ENCODE data around the gene MCU.
"Not testable (repeated sequence)": the region's sequence is repeated elsewhere in the genome, so short reads cannot be mapped to it uniquely, and the experiment has no call there.

Gene MCU

GRCh38 chr10:72898616-72899015 is 206.7 kb downstream of the MCU start:
- no peak for DNase-seq

GRCh38 chr10:72899545-72899944 is 207.6 kb downstream of the MCU start:
- no peak for DNase-seq

DNA sequence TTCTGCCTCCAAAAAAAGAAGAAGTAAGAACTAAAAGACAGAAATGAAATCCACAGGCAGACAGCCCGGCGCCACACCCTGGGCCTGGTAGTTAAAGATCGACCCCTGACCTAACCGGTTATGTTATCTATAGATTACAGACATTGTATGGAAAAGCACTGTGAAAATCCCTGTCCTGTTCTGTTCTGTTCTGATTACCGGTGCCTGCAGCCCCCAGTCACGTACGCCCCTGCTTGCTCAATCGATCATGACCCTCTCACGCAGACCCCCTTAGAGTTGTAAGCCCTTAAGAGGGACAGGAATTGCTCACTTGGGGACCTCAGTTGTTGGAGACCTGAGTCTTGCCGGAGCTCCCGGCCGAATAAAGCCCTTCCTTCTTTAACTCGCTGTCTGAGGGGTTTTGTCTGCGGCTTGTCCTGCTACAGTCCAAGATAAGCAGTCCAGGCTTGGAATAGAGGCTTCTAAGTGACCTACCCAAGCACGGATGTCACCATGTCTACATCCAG is 212.1 kb downstream of the MCU start:
- not testable (repeated sequence) for DNase-seq

DNA sequence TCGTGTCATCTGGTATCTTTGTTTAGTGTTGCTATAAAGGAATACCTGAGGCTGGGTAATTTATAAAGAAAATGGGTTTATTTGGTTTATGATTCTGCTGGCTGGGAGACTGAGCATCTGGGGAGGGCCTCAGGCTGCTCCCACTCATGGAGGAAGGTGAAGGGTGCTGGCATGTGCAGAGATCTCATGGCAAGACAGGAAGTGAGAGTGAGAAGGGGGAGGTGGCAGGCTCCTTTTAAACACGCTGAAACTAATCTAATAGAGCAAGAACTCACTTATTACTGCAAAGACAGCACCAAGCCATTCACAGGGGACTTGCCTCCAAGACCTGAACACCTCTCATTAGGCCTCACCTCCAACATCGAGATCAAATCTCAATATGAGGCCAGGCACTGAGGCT is 212.9 kb downstream of the MCU start:
- no peak for DNase-seq

- no peak for DNase-seq
Measured at GRCh38 chr10:72906446-72906845, 214.5 kb downstream of the MCU start.

DNA sequence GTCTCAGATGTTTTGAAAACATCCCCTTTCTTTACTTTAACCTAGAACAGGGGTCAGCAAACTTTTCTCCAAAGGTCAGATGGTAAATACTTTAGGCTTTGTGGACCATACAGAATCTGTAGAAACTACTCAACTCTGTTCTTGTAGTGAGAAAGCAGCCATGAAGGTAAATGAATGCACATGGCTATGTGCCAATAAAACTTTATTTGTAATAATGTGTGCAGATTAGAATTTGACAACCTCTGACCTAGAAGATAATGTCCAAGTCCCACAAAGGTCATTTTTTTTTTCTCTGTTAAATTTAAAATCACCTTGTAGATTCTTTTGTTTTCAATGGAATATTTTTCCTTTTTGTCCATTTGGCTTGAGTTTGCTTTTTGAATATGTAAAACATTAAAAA is 218.8 kb downstream of the MCU start:
- DNase-seq = no peak

DNA sequence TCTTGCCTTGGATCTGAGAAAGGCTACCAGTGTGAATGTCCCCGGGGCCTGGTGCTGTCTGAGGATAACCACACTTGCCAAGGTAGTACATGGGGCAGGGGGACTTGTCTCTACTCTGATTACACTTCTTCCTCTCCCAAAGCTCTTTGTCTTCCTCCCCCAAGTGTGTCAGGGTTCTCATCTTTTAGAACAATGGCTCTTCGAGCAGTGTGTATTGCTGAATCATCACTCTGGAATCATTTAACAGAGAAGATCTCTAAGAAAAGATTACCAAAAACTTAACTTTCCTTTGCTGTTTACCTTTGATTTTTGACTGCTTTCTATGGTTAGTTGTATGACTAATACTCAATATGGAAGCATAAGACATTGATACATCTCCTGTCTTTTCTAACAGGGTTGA is 219.8 kb downstream of the MCU start:
- no peak for DNase-seq

DNA sequence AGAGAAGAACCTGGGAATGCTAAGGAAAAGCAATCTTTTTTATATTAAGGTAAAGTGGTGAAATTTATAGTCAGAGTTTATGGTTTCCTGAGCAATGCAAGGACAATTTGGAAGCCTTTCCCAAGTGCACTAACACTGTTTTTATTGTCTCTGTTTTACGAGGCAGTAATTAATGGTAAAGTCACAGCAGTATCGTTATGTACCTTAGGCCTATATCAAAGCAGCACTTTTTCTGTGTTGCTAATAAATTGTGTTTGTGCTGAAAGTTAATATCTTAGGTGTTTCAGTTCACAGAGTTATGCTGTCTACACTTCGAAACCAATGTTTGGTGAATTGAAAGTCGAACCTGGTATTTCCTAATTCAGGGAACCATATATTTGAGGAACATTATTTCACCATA is 220.8 kb downstream of the MCU start:
- DNase-seq = no peak

- no peak for DNase-seq
Measured at GRCh38 chr10:72913287-72913686, 221.3 kb downstream of the MCU start.

GRCh38 chr10:72917201-72917600 is 225.3 kb downstream of the MCU start:
- not testable (repeated sequence) for DNase-seq

DNA sequence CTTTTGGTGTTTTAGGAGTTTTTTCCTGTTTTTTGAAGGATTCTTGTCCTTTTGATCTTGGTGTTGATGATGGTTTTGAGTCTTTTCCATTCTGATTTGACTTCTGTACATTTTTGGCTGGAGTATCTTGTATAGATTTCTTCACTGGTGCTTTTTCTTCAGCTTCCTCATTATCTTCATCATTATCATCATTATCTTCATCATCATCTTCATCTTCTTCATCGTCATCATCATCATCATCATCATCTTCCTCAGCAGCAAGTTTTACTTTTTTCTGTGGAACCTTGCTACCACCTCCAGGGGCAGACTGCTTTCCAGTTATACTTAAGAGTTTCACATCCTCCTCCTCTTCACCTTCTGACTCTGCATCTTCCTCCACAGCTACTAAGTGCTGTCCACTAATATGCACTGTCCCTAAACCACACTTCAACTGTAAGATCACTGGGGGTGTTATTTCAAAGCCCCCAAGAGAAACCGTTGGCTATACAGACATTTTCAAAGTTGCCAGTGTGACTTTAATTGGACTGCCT is 225.9 kb downstream of the MCU start:
- not testable (repeated sequence) for DNase-seq

- DNase-seq = no peak
Measured at GRCh38 chr10:72918352-72918751, 226.4 kb downstream of the MCU start.

- not testable (repeated sequence) for DNase-seq
Measured at GRCh38 chr10:72921147-72921683, 229.3 kb downstream of the MCU start.

DNA sequence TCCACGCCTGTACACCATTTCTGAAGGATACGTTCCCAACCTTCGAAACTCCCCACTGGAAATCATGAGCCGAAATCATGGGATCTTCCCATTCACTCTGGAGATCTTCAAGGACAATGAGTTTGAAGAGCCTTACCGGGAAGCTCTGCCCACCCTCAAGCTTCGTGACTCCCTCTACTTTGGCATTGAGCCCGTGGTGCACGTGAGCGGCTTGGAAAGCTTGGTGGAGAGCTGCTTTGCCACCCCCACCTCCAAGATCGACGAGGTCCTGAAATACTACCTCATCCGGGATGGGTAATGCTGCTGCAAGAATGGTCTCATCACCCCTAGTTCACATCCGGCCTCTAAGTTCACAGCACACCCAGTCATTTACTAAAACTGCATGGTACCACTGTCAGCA is 232.4 kb downstream of the MCU start:
- DNase-seq = no peak

DNA sequence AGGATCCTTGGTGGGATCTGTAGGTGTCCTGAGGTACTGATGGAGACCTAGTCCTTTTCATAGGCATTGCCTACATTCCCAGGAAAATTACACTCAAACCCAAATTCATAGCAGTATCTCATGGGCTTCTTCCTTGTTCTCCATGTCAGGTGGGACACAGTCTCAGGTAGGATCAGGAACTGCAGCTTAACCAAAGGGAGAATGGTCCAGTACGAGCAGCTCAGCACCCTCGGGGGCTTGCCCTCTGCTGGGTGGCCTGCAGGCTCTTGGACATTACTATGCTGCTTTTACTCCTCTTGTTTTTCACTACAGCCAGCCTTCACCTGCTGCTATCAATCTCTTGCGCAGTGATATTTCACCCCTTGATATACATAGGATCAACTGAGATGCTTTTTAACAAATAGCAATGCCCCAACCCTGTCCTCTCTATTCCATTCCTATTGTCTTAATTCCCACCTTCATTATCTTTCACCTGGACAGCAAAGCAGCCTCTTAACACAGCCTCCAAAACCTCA is 234.1 kb downstream of the MCU start:
- DNase-seq = no peak

DNA sequence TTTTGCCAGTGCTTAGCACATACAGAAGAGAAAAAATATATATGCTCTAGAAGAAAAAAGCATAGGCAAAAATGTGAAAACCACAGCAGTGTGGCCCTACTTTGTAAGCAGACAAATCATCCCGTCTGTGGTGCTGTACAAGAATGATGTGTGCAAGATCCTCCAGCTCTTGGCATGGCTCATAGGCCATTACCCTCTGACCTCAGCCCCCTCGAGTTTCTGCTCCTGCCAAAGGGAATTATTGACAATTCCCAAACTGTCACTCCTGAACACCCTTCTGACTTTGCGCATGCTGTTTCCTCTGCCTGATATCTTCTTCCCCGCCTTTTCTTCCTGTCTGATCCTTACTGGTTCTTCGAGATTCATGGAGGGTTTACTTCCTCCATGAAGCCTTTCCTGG is 235.5 kb downstream of the MCU start:
- DNase-seq = no peak

- no peak for DNase-seq
Measured at GRCh38 chr10:72928798-72929197, 236.9 kb downstream of the MCU start.

GRCh38 chr10:72930276-72930675 is 238.3 kb downstream of the MCU start:
- DNase-seq = no peak

- DNase-seq = no peak
Measured at GRCh38 chr10:72932259-72933015, 240.5 kb downstream of the MCU start.

GRCh38 chr10:72935361-72935760 is 243.4 kb downstream of the MCU start:
- no peak for DNase-seq

All from hypothalamus (tissue), 51 donors.